IPS-15b (cell line): ENCODE results near the gene CYTH2.

Source experiments
- H3K27me3 ChIP-seq: one replicate; pipeline ENCODE4 v1.6.1; 2013; ENCODE audit warnings: low read length; ENCODE audit not compliant: control insufficient read depth, insufficient read depth
- H3K36me3 ChIP-seq: one replicate; pipeline ENCODE4 v1.6.1; 2013; ENCODE audit warnings: low read length; ENCODE audit not compliant: control insufficient read depth, insufficient read depth
- H3K4me1 ChIP-seq: one replicate; pipeline ENCODE4 v1.6.1; 2013; ENCODE audit warnings: mild to moderate bottlenecking, low read length; ENCODE audit not compliant: control insufficient read depth, insufficient read depth
- H3K4me3 ChIP-seq: one replicate; pipeline ENCODE4 v1.5.1; 2013; ENCODE audit warnings: low read depth, low read length
- H3K9ac ChIP-seq: one replicate; pipeline ENCODE4 v1.6.1; 2013; ENCODE audit warnings: low read depth, mild to moderate bottlenecking, low read length
- H3K9me3 ChIP-seq: one replicate; pipeline ENCODE4 v1.6.1; 2013; ENCODE audit warnings: mild to moderate bottlenecking, low read length; ENCODE audit not compliant: control insufficient read depth, insufficient read depth

Gene CYTH2

GRCh38 chr19:48455171-48455907 is 13.8 kb upstream of the CYTH2 start, which contains the start of gene KCNJ14:
Gene KCNJ14, plus strand, starts transcription at chr19:48455574. Its CDS starts 6,151 bp downstream, at chr19:48461725.
- Histone ChIP-seq H3K4me3 (no peak within 1 kb of the TSS), H3K27me3 (no peaks in the 10 kb centered on the region), H3K4me1 (no peaks in the 10 kb centered on the region), H3K9me3 (no peaks in the 10 kb centered on the region), H3K36me3 (peaks cover 46% of the 10 kb centered on the region), H3K9ac (no peak within 1 kb of the TSS)

DNA sequence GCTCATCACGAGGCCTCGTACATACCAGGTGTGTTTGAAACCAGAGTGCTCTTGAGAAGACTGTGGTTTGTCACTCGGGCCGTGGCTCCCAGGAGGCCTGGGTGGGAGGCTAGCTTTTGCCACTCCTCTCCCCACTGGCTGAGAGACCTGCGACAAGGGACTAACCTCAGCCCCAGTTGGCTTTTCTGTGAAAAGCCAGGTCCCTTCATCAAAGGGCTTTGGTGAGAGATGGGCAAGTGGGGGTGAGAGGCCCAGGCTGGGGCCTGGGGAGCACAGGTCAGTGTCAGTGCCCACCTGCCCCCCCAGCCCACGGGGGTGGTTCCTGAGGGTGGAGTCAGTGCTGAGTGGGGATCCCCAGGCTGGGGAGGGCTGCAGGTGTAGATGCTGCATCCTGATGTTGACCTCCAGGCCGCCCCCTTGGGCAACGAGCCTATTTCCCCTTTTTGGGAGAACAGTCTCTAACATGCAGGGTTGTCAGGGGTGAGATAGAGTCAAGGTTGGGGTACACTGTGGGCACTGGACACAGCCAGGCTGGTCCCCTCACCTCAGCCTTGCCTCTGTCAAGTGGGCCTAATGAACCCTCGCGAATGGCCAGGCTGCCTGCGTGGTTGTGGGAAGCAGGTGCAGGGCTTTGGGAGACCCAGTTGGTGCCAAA is 13.1 kb upstream of the CYTH2 start:
- H3K27me3 ChIP-seq: no peaks in the 10 kb centered on the region
- peaks cover 39% of the 10 kb centered on the region for H3K36me3 ChIP-seq

DNA sequence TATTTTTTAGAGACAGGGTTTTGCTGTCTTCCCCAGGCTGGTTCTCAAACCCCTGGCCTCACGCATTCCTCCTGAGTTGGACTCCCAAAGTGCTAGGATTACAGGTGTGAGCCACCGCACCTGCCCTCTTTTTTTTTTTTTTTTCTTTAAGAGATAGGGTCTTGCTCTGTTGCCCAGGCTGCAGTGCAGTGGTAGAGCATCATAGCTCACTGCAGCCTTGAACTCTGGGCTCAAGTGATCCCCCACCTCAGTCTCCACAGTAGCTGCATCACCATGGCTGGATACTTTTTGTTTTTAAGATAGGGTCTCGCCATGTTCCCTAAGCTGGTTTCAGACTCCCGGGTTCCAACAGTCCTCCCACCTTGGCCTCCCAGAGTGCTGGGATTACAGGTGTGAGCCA is 12.3 kb upstream of the CYTH2 start:
- Histone ChIP-seq H3K9me3 (no peaks in the 10 kb centered on the region), H3K4me3 (no peak overlapping the region), H3K4me1 (no peaks in the 10 kb centered on the region), H3K27me3 (no peaks in the 10 kb centered on the region), H3K9ac (no peak overlapping the region), H3K36me3 (peaks cover 33% of the 10 kb centered on the region)

More for the DNA sequence above, 13.1 kb upstream of the CYTH2 start:
- H3K4me1 ChIP-seq: no peaks in the 10 kb centered on the region
- H3K4me3 ChIP-seq: no peak overlapping the region
- no peak overlapping the region for H3K9ac ChIP-seq
- no peaks in the 10 kb centered on the region for H3K9me3 ChIP-seq

DNA sequence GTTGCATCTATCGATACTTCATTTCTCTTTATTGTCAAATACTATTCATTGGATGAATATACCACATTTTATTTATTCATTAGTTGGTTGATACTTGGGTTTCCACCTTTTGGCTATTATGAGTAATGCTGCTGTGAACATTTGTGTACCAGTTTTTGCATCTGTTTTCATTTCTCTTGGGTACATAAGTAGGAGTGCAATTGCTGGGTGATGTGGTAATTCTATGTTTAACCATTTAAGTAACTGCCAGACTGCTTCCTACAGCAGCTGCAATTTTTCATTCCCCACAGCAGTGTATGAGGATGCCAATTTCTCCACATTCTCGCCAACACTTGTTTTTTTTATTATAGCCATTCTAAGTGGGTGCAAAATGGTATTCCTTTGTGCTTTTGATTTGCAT is 11.2 kb upstream of the CYTH2 start:
- Histone ChIP-seq H3K9me3 (no peaks in the 10 kb centered on the region), H3K4me1 (no peaks in the 10 kb centered on the region), H3K27me3 (no peaks in the 10 kb centered on the region), H3K4me3 (no peak overlapping the region), H3K9ac (no peak overlapping the region), H3K36me3 (peaks cover 28% of the 10 kb centered on the region)

DNA sequence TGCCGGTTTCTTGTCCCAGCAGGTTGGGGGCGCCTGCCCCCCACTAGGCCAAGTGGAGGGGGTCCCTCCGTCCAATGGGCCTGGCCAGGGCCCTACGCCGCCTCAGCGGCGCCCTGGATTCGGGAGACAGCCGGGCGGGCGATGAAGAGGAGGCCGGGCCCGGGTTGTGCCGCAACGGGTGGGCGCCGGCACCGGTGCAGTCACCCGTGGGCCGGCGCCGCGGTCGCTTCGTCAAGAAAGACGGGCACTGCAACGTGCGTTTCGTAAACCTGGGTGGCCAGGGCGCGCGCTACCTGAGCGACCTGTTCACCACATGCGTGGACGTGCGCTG is 7.6 kb upstream of the CYTH2 start:
- no peak overlapping the region for H3K9ac ChIP-seq
- no peak overlapping the region for H3K4me3 ChIP-seq
- no peaks in the 10 kb centered on the region for H3K27me3 ChIP-seq
- peaks cover 5% of the 10 kb centered on the region for H3K36me3 ChIP-seq
- H3K4me1 ChIP-seq: no peaks in the 10 kb centered on the region
- no peaks in the 10 kb centered on the region for H3K9me3 ChIP-seq

GRCh38 chr19:48461982-48462655 is 7.0 kb upstream of the CYTH2 start:
- Histone ChIP-seq H3K9ac (no peak overlapping the region), H3K4me1 (no peaks in the 10 kb centered on the region), H3K9me3 (no peaks in the 10 kb centered on the region), H3K4me3 (no peak overlapping the region), H3K36me3 (peaks cover 5% of the 10 kb centered on the region), H3K27me3 (no peaks in the 10 kb centered on the region)

DNA sequence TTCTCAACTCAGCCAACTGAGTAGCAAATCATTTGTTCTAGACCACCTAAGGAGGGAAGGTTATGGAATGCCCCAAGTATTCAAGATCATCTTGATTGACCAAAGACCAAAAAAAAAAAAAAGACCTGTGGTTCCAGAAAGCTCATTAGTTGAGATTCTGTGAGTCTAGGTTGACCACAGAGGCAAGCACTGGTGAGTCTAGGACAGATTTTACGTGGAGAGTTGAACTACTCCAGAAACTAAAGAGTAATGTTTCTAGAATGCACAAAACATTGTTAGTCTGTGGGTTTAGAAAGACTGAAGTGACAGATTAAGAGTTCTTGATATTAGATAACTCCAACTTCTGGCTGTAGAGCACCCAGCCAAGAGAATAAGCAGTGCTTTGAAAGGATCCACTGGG is 4.0 kb upstream of the CYTH2 start:
- no peak overlapping the region for H3K9ac ChIP-seq
- H3K9me3 ChIP-seq: no peaks in the 10 kb centered on the region
- H3K27me3 ChIP-seq: no peaks in the 10 kb centered on the region
- H3K36me3 ChIP-seq: peaks cover 7% of the 10 kb centered on the region
- peaks cover 2% of the 10 kb centered on the region for H3K4me1 ChIP-seq
- no peak overlapping the region for H3K4me3 ChIP-seq

DNA sequence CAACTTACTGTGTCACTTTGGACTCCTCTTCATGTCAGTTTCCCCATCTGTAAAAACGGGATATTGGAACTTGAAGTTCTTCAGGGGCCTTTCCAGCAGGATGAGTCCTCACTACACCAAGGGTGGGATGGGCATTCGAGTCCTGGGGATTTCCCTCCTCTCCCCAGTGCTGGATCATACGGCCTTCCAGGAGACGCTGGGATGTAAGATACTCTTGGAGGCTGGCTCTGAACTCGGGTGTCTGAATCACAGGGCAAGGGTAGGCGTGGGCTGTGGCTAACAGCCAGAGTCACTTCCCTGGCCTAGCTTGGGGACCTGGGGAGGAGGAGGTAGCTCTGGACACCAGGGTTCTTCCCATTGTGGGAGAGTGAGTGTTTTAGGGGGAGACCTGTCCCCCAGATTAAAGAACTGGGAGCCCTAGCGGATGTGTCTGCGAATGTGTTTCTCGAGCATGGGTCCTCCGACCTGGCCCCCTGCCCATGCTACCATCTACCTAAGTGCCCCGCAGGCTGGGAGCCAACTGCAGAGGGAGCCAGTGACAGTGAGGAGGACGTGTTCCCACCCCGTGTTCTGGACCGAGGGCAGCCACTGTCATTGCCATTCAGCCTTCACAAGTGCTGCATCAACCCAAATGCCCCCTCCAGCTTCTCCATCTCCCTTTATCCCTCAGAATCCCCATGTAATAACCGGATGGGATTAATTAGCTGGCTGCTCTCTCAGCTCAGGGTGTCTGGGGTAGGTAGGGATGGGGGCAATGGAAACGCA is 2.4 kb upstream of the CYTH2 start:
- Histone ChIP-seq H3K27me3 (no peaks in the 10 kb centered on the region), H3K4me3 (no peak overlapping the region), H3K36me3 (peaks cover 21% of the 10 kb centered on the region), H3K9me3 (no peaks in the 10 kb centered on the region), H3K4me1 (peaks cover 2% of the 10 kb centered on the region), H3K9ac (no peak overlapping the region)

DNA sequence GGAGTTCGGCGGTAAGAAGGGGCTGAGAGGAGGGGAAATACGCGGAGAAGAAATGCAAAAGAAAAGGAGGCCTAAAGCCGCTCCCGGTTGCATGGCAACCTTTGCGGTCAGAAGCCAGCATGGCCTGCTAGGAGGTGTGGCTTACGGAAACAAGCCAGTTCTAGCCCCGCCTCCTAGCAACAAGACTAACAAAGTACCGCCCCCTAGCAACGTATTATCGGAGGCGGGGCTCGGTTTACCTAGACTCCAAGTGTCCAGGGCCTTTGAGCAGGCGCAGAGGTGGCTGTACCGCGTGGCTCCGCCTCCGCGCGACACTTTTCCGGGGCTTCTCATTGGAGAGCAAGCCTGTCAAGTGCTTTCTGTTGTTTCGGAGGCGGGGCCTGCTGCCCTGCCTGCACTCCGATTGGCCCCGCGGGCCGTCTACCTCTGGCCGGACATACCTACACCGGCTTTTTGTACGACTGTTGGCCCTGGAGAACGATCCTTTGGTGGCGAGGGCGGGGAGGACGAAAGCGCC is 339 bp upstream of the CYTH2 start:
- H3K9me3 ChIP-seq: no peaks in the 10 kb centered on the region
- H3K36me3 ChIP-seq: peaks cover 34% of the 10 kb centered on the region
- H3K9ac ChIP-seq: no peak overlapping the region
- H3K4me3 ChIP-seq: peak overlapping the region; percentile 85
- no peaks in the 10 kb centered on the region for H3K27me3 ChIP-seq
- H3K4me1 ChIP-seq: peaks cover 2% of the 10 kb centered on the region

DNA sequence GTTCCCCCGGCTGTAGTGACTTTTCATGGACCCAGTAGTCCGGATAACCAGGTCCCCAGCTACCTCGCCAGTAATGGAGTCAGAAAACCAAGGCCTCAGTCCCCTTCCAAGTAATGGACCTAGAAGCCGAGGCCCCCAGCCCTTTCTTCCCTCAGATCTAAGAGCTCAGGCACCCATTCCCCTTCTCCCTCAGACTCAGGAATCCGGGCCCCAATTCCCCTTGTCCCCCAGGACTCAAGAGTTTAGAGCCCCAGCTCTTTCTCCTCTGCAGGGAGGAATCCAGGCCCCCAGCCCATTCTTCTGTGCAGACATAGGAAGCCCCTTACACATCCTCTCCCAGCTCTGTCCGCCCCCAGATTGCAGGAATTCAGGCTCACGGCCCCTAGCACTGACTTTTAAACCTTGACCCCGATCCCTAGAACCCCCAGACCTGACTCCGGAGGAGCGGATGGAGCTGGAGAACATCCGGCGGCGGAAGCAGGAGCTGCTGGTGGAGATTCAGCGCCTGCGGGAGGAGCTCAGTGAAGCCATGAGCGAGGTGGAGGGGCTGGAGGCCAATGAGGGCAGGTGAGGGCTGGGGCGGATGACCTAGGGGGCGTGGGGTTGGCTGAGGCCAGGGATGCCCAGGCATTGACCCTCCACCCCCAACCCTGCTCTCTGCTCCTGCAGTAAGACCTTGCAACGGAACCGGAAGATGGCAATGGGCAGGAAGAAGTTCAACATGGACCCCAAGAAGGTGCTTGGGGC is 938 bp downstream of the CYTH2 start:
- peak overlapping the region; percentile 85 for H3K4me3 ChIP-seq
- no peaks in the 10 kb centered on the region for H3K9me3 ChIP-seq
- H3K27me3 ChIP-seq: no peaks in the 10 kb centered on the region
- no peak overlapping the region for H3K9ac ChIP-seq
- peaks cover 45% of the 10 kb centered on the region for H3K36me3 ChIP-seq
- peaks cover 2% of the 10 kb centered on the region for H3K4me1 ChIP-seq

- Histone ChIP-seq H3K4me3 (no peak overlapping the region), H3K9ac (no peak overlapping the region), H3K9me3 (no peaks in the 10 kb centered on the region), H3K4me1 (peaks cover 2% of the 10 kb centered on the region), H3K27me3 (no peaks in the 10 kb centered on the region), H3K36me3 (peaks cover 53% of the 10 kb centered on the region)
Observed at GRCh38 chr19:48470856-48471255, 1.7 kb downstream of the CYTH2 start.
